ENCODE results near the gene KCNK4.
A peak's percentile ranks its signal among the peaks of the same experiment; 100 is the strongest.

Gene KCNK4

DNA sequence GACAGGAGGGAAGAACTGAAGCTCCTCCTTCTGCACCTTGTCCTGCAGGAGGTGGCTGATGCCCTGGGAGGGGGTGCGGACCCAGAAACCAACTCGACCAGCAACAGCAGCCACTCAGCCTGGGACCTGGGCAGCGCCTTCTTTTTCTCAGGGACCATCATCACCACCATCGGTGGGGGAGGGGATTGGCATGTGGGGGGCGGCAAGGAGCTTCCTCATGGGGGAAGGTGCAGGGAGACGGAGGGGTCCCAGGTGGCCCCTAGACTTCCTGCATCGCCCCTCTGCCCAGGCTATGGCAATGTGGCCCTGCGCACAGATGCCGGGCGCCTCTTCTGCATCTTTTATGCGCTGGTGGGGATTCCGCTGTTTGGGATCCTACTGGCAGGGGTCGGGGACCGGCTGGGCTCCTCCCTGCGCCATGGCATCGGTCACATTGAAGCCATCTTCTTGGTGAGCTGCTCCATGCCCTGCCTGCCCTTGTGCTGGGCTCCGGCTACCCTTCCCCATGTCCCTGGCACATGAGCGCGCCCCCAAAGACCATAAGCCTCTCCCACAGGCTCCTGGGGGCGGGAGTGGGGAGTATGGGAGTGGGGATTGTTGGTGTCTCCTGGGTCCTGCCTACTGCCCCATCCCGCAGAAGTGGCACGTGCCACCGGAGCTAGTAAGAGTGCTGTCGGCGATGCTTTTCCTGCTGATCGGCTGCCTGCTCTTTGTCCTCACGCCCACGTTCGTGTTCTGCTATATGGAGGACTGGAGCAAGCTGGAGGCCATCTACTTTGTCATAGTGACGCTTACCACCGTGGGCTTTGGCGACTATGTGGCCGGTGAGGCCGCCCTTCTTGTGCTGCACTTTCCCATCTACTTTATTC is 6.0 kb downstream of the KCNK4 start:
- TF ChIP-seq POLR2A (IDR thresholded peaks at IDR 0.05; ENCODE audit: low read depth, low read length) = no peak
- FAIRE-seq (no peak), DNase-seq (ENCODE audit: insufficient read length, low spot score) (no peak)

DNA sequence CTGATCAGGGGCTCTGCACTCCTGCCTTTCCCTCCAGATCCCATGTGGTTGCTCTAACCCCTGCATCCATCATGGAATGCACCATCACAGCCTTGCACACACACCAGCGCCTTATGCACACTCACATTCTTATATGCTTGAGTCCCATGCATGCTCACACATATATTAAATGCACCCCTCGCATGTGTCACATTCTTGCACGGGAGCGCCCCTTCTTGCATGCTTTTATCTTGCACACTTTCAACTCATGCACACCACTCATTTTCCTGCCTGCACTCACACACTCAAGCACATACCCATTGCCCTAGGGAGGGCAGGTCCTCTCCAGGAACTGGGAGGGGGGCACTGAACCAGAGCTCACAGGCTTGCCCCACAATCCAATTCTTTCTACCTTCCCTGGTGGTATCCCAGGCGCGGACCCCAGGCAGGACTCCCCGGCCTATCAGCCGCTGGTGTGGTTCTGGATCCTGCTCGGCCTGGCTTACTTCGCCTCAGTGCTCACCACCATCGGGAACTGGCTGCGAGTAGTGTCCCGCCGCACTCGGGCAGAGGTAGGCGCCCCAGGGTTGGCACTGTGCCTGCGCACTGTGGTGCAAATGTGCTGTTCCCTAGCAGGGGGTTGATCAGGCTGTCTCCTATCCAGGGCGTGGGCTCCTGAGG is 6.7 kb downstream of the KCNK4 start:
- FAIRE-seq = no peak
- no peak for TF ChIP-seq POLR2A (IDR thresholded peaks at IDR 0.05; ENCODE audit: low read depth, low read length)
- no peak for DNase-seq (ENCODE audit: insufficient read length, low spot score)

DNA sequence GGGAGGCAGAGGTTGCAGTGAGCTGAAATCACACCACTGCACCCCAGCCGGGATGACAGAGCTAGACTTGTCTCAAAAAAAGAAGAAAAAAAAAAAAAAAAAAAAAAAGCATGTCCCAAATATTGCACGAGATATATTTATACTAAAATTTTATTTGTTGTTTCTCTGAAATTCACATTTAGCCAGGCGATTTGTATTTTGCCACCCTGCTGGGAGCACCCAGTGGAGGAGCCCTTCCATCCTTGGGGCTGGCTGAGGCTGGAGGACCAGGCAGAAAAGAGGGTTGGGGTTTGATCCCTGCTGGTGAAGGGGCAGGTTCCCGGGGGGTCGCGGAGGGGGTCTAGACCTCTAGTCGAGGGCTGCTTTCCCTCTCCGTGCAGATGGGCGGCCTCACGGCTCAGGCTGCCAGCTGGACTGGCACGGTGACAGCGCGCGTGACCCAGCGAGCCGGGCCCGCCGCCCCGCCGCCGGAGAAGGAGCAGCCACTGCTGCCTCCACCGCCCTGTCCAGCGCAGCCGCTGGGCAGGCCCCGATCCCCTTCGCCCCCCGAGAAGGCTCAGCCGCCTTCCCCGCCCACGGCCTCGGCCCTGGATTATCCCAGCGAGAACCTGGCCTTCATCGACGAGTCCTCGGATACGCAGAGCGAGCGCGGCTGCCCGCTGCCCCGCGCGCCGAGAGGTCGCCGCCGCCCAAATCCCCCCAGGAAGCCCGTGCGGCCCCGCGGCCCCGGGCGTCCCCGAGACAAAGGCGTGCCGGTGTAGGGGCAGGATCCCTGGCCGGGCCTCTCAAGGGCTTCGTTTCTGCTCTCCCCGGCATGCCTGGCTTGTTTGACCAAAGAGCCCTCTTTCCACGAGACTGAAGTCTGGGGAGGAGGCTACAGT is 8.1 kb downstream of the KCNK4 start:
- no peak for FAIRE-seq
- no peak for DNase-seq (ENCODE audit: insufficient read length, low spot score)
- no peak for TF ChIP-seq POLR2A (IDR thresholded peaks at IDR 0.05; ENCODE audit: low read depth, low read length)

DNA sequence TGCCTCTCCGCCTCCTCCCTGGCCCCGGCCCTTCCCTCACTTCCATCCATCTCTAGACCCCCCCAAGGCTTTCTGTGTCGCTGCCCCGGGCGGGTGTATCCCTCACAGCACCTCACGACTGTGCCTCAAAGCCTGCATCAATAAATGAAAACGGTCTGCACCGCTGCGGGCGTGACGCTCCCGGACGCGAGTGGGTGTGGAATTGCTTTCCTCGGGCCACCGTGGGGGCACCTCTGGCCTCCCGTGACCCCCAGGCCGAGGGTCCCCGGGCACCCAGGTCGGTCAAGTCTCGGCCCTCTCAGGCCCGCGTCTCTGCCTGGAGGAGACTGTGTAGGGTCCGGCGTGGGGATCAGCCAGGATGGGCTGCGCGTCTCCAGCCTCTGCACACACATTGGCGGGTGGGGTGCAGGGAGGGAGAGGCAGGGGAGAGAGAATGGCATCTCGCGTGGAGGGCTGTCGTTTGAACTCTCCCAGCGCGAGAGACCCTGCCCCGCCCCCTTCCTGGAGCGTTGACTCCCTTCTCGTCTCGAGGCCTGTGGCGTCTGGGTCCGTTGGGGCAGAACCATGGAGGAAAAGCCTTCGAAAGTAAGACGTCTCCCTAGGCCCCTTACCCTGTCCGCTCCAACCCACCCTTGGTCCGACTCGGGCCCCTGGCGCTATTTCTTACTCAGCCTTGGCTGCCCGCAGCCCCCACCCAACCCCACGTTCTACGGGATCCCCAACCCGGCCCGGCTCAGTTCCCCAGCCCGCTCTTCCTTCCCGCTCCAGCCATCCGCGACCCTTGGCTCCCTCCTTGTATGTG is 8.9 kb downstream of the KCNK4 start, which contains the start of gene CATSPERZ:
TSS of gene CATSPERZ (plus strand) at position 512 of the 802 bp plus-strand sequence. CDS start at position 565, 53 bp downstream.
- DNase-seq (ENCODE audit: insufficient read length, low spot score) (no peak), FAIRE-seq (no peak)
- TF ChIP-seq POLR2A (IDR thresholded peaks at IDR 0.05; ENCODE audit: low read depth, low read length) = no peak

DNA sequence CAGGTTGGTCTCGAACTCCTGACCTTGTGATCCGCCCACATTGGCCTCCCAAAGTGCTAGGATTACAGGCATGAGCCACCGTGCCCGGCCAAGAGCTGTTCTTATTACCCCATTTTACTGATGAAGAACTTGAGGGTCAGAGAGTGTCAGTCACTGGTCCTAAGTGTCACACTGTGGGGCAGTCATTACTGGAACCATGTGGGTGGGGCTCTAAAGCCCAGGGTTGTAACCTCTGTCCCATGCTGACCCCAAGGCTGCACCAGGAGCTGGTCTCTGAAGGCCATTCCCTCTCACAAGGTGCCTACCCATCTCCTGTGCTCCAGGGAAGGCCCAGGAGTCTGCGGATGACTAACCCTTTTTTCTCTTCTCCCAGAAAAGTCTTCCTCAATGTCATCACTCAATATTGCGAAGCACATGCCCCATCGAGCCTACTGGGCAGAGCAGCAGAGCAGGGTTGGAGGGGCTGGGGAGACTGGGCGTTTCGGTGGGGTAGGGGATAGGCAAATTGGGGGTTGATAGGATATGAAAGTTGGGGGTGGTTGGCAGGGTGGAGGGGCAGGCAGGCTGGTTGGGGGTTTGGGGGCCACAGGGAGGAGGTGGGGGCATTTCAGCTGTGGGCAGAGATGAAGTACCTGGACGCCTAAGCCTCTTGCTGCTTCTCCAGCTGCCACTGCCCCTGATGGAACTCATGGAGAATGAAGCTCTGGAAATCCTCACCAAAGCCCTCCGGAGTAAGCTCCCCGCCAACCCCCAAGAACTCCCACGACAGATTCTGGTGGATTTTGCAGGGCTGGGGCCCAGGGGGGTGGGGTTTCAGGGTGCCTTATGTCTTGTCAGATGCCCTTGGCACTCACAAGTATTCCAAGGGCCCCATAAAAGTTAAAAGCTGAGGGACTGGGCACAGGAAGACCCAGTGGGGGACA is 12.3 kb downstream of the KCNK4 start:
- no peak for TF ChIP-seq POLR2A (IDR thresholded peaks at IDR 0.05; ENCODE audit: low read depth, low read length)
- no peak for FAIRE-seq

DNA sequence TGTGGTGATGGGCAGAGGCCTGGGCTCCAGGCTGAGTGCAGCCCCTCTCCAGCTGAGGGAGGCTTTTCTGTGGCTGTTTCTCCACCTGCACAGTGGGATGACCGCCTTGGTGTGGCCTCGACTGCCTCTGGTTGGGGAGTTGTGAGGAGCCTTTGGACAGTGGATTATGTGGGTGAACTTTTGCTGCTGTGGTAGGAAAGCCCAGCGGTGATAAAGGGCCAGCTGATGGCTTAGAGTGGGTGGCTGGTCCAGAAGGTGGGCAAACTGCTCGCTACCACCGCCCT is 12.9 kb downstream of the KCNK4 start:
- FAIRE-seq = no peak
- DNase-seq (ENCODE audit: insufficient read length, low spot score) = no peak
- no peak for TF ChIP-seq POLR2A (IDR thresholded peaks at IDR 0.05; ENCODE audit: low read depth, low read length)

More for the DNA sequence above, 12.3 kb downstream of the KCNK4 start:
- DNase-seq (ENCODE audit: insufficient read length, low spot score) = no peak

DNA sequence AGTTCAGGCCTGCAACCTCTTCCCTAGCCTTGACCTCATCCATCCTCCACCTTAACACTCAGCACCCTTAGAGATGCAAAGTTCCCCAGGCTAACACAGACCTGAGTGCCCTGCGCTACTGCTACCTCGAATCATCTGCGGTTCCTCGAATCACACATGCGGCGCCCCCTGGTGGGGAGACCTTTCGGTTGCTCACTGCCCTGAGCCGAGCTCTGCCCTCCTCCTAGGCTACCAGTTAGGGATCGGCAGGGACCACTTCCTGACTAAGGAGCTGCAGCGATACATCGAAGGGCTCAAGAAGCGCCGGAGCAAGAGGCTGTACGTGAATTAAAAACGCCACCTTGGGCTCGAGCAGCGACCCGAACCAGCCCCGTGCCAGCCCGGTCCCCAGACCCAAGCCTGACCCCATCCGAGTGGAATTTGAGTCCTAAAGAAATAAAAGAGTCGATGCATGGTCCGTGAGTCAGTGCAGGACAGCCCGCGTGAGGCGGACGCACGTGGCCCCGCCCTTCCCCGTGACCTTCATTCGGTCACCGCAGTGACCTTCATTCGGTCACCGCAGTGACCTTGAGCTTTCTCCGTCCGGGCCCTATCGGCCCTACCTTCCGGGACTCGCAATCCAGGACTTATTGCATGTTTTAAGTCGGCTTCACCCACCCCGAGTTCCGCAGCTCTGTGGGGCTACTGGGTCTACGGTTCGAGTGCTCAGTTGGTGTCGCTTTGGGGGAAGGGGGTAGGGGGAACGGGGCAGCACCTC is 13.4 kb downstream of the KCNK4 start:
- FAIRE-seq = no peak
- DNase-seq (ENCODE audit: insufficient read length, low spot score) = peak; percentile 95
- TF ChIP-seq POLR2A (IDR thresholded peaks at IDR 0.05; ENCODE audit: low read depth, low read length) = no peak

DNA sequence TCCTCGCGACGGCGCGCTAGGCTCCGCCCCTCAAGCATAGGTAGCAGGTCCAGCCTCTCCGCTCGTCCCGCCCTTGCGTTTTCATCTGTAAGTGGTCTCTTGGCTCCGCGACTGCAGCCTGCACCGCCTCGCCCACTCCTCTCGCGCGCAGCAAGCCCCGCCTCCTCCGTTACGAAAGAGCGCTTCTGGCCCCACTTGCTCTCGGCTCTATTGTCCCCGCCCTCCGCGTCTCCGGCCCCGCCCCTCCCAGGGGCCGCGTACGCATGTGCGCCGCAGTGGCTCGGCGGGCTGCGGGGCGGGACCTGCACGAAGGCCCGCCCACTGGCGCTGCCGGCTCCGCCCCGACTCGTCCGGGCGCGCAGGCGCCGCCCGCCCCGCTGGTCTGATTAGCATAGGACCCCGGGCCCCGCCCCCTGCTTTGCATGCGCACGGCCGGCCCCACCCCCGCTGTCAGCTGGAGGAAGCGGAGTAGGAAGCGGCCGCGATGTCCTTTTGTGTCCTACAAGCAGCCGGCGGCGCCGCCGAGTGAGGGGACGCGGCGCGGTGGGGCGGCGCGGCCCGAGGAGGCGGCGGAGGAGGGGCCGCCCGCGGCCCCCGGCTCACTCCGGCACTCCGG is 14.1 kb downstream of the KCNK4 start, which contains the start of gene ESRRA:
TSS of gene ESRRA (plus strand) at position 450 of the 616 bp plus-strand sequence. CDS start 1,656 bp downstream, outside the sequence.
- DNase-seq (ENCODE audit: insufficient read length, low spot score) (peak; percentile 95), FAIRE-seq (no peak)
- TF ChIP-seq POLR2A (IDR thresholded peaks at IDR 0.05; ENCODE audit: low read depth, low read length) = peak; percentile 48; the same call in 1 of the 2 replicates

DNA sequence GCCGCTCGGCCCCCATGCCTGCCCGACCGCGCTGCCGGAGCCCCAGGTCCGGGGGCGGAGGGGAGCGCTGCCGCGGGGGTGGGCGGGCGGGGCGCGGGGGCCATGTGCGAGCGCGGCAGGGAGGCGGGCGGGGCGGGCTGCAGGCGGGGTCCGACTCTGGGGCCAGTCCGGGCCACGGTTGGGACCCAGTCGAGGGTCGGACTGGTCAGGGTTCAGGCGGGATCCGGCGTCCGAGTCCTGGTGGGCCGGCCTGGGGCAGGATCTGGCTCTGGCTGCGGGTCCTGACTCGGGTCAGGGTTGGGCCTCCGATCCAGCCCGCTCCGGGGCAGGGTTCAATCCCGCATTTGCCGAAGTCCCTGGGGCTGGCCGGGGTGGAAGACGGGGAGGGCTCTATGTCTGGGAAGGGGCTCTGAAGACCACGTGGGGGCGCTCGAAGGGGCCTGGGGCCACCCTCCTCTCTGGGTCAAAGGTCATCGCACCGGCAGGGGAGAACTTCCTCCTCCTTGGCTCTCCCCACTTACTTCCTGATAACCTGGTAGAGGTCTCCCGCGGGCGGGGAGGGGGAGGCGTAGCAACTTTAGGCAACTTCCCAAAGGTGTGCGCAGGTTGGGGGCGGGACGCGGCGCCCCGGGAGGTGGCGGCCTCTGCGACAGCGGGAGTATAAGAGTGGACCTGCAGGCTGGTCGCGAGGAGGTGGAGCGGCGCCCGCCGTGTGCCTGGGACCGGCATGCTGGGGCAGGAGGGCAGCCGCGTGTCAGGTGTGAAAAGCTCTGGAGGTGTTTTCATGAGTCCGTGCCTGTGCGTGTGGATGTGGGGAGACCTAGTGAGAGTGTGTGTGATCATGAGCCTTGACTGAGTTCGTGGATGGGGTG is 14.8 kb downstream of the KCNK4 start:
- no peak for FAIRE-seq
- no peak for DNase-seq (ENCODE audit: insufficient read length, low spot score)
- no peak for TF ChIP-seq POLR2A (IDR thresholded peaks at IDR 0.05; ENCODE audit: low read depth, low read length)

DNA sequence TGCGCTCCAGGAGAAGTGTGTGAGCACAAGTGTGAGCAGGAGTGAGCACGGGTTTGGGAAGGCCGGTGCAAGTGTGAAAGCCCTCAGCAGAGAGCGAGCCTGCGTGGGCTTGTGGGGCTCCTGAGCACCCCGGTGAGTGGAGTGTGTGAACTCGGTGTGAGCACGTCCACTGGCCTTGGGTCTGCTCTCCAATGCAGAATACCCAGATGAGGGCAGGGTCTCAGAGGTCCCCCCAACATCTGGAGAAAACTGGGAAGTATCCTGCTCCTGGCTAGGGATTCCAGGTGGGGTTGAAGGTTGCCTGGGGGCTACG is 15.4 kb downstream of the KCNK4 start:
- FAIRE-seq (no peak), DNase-seq (ENCODE audit: insufficient read length, low spot score) (no peak)
- TF ChIP-seq POLR2A (IDR thresholded peaks at IDR 0.05; ENCODE audit: low read depth, low read length) = no peak

Measured in H54 (cell line).